OCI-M2 (cell line): ENCODE results near the gene OR5D14.

Experiments used
- DNase-seq: peaks from one replicate; lab custom pipeline; 2025; ENCODE audit not compliant: unreplicated experiment; lab: John Stamatoyannopoulos, UW

Gene OR5D14

DNA sequence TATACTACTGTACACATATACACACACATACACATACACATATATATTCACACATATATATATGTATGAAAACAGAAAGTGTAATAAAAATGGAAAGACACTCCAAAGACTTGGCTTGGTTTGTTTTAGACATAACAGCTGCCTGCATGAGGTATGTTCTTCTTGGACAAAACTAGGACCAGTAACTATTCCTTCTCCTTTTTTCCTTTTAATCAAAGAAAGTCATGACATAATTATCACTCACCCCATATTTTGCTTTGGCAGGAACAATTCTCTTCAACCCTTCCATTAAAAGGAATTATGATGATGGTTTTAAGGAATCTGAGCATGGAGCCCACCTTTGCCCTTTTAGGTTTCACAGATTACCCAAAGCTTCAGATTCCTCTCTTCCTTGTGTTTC, at the start of gene OR5D14:
Gene OR5D14 (plus strand): TSS at position 301 of the 400 bp plus-strand sequence. CDS start 0 bp downstream, at position 301.
- no peak for DNase-seq

- DNase-seq: no peak
Observed at GRCh38 chr11:55773138-55773537, 22.2 kb upstream of the OR5D14 start, which contains the start of gene OR5D13. Gene OR5D13 (plus strand): TSS chr11:55773438. CDS start chr11:55773438, 0 bp downstream.

GRCh38 chr11:55791606-55792005, 3.8 kb upstream of the OR5D14 start:
- DNase-seq: no peak

DNA sequence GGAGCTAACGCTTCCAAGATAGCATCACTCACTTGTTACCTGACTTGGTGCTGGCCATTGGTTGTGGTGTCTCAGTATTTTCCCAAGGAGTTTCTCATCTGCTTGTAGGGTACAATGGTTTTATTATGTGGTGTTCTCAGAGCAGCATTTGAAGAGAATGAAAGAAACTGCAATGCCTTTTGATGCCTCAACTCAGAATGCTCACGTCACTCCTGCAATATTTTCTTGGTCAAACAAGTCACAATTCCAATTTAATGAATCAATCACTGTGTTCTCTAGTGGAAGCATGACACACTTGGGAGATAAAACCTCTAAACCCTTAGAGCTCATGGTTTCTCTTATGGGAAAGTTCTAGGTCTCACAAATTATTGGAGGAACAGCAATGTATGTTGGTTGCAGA, 2.0 kb upstream of the OR5D14 start:
- no peak for DNase-seq

- DNase-seq: no peak
Observed at GRCh38 chr11:55806248-55806647, 10.9 kb downstream of the OR5D14 start.

- no peak for DNase-seq
Observed at GRCh38 chr11:55811067-55811466, 15.7 kb downstream of the OR5D14 start, which contains the start of gene OR5L1. Gene OR5L1 (plus strand): TSS chr11:55811367. CDS start chr11:55811467, 100 bp downstream.

DNA sequence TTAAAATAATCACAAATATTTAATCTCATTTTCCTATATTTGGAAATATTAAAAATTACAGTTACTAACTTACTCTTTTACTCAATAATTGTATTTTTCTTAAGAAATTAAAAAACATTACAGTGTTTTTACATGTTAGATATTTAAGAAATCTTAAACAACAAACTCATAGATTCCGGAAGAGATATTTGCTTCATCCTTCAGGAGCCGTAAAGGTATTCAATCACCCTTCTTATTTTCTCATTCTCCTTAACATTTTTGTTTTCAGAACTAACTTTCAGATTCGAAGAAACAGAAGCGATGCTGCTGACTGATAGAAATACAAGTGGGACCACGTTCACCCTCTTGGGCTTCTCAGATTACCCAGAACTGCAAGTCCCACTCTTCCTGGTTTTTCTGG, 24.0 kb downstream of the OR5D14 start, which contains the start of gene OR5D18:
Gene OR5D18 (plus strand): TSS at position 301 of the 400 bp plus-strand sequence. CDS start 0 bp downstream, at position 301.
- no peak for DNase-seq

GRCh38 chr11:55826919-55827318, 31.6 kb downstream of the OR5D14 start, which contains the start of gene OR5L2:
Gene OR5L2 (plus strand): TSS chr11:55827219. CDS start chr11:55827219, 0 bp downstream.
- DNase-seq: no peak

GRCh38 chr11:55838452-55838851, 43.1 kb downstream of the OR5D14 start, which contains the start of gene OR5D16:
Gene OR5D16 (plus strand): TSS chr11:55838752. CDS start chr11:55838752, 0 bp downstream.
- DNase-seq: no peak
